Neural cell (in vitro differentiated cells): Measurements from ENCODE around the gene MTARC1. TPM values are rescaled to one million over a fixed set of nuclear protein-coding genes. Genes with fewer than 3 reads are reported as not detected.

Source experiments
- H2AFZ ChIP-seq: fragments of 200-600, 300-800 bp; sonication (generic), shearing (Covaris generic); 2 replicates; pipeline ENCODE4 v1.6.0; 2014; ENCODE audit warnings: low read depth, mild to moderate bottlenecking, antibody characterized with exemption, low read length, moderate library complexity
- H3F3A ChIP-seq: fragments of 200-600 bp; shearing (Covaris generic); 2 replicates; pipeline ENCODE4 v1.6.1; 2016; ENCODE audit warnings: mild to moderate bottlenecking, moderate library complexity, mixed read lengths, antibody characterized with exemption, low read length; ENCODE audit not compliant: insufficient read depth, poor library complexity, severe bottlenecking
- H3K27ac ChIP-seq: fragments of 200-600, 300-800 bp; sonication (generic), shearing (Covaris generic); 2 replicates; pipeline ENCODE4 v1.5.1; 2014; ENCODE audit warnings: mild to moderate bottlenecking, low read length, moderate library complexity
- H3K27me3 ChIP-seq: fragments of 300-800, 200-600 bp; sonication (generic), shearing (Covaris generic); 2 replicates; pipeline ENCODE4 v1.6.0; 2014; ENCODE audit warnings: mild to moderate bottlenecking, low read depth, low read length, moderate library complexity; ENCODE audit not compliant: insufficient read depth
- H3K36me3 ChIP-seq: fragments of 300-800, 200-600 bp; sonication (generic), shearing (Covaris generic); 2 replicates; pipeline ENCODE4 v1.5.1; 2014; ENCODE audit warnings: mild to moderate bottlenecking, antibody characterized with exemption, low read length, moderate library complexity; ENCODE audit not compliant: insufficient read depth
- H3K4me2 ChIP-seq: fragments of 300-800, 200-600 bp; sonication (generic), shearing (Covaris generic); 2 replicates; pipeline ENCODE4 v1.6.0; 2014; ENCODE audit warnings: mild to moderate bottlenecking, low read length
- H3K4me3 ChIP-seq: fragments of 300-800, 200-600 bp; sonication (generic), shearing (Covaris generic); 2 replicates; pipeline ENCODE4 v1.5.1; 2014; ENCODE audit warnings: mild to moderate bottlenecking, low read length, moderate library complexity
- H3K79me2 ChIP-seq: fragments of 200-600 bp; shearing (Covaris generic); replicated peaks from 2 replicates; pipeline ENCODE4 v1.6.0; 2014; ENCODE audit warnings: mild to moderate bottlenecking, low read length, moderate library complexity; ENCODE audit not compliant: insufficient read depth
- H3K9ac ChIP-seq: fragments of 300-800, 200-600 bp; sonication (generic), shearing (Covaris generic); 2 replicates; pipeline ENCODE4 v1.6.1; 2016; ENCODE audit warnings: mild to moderate bottlenecking, low read length, mixed read lengths
- H3K9me2 ChIP-seq: fragments of 200-600 bp; shearing (Covaris generic); 2 replicates; pipeline ENCODE4 v1.6.1; 2016; ENCODE audit warnings: mild to moderate bottlenecking, low read length, mixed read lengths; ENCODE audit not compliant: insufficient read depth
- H3K9me3 ChIP-seq: fragments of 200-600, 300-800 bp; sonication (generic), shearing (Covaris generic); 2 replicates; pipeline ENCODE4 v1.6.1; 2016; ENCODE audit warnings: mild to moderate bottlenecking, mixed run types, low read length, moderate library complexity, mixed read lengths
- H4K20me1 ChIP-seq: fragments of 200-600 bp; shearing (Covaris generic); 2 replicates; pipeline ENCODE4 v1.6.1; 2016; ENCODE audit warnings: mild to moderate bottlenecking, mixed run types; ENCODE audit not compliant: insufficient read depth
- EP300 ChIP-seq: fragments of 450-650 bp; conservative IDR thresholded peaks from 2 replicates; pipeline ENCODE4 v1.6.1; 2014; ENCODE audit warnings: antibody characterized with exemption, mild to moderate bottlenecking, moderate library complexity; ENCODE audit not compliant: poor library complexity, severe bottlenecking
- EZH2 ChIP-seq: fragments of 200-600, 300-800 bp; shearing (Covaris generic), sonication (generic); IDR thresholded peaks from 2 replicates; pipeline ENCODE4 v1.6.1; 2014; ENCODE audit warnings: antibody characterized with exemption, low read length, borderline replicate concordance, mild to moderate bottlenecking; ENCODE audit not compliant: insufficient read depth, poor library complexity, severe bottlenecking
- MXI1 ChIP-seq: fragments of 450-650 bp; conservative IDR thresholded peaks from 2 replicates; pipeline ENCODE4 v1.6.1; 2014; ENCODE audit warnings: antibody characterized with exemption, mild to moderate bottlenecking; ENCODE audit not compliant: poor library complexity, severe bottlenecking
- POLR2AphosphoS5 ChIP-seq: IDR thresholded peaks from 2 replicates; pipeline ENCODE4 v1.6.1; 2012
- RAD21 ChIP-seq: fragments of 450-650 bp; conservative IDR thresholded peaks from 2 replicates; pipeline ENCODE4 v1.6.1; 2014; ENCODE audit warnings: antibody characterized with exemption, mild to moderate bottlenecking, moderate library complexity
- REST ChIP-seq: IDR thresholded peaks from 2 replicates; pipeline ENCODE4 v1.6.1; 2012; ENCODE audit warnings: borderline replicate concordance
- SMC3 ChIP-seq: fragments of 450-650 bp; conservative IDR thresholded peaks from 2 replicates; pipeline ENCODE4 v1.6.1; 2014; ENCODE audit warnings: antibody characterized with exemption, mild to moderate bottlenecking, moderate library complexity; ENCODE audit not compliant: poor library complexity
- TAF1 ChIP-seq: IDR thresholded peaks from 2 replicates; pipeline ENCODE4 v1.6.1; 2012; ENCODE audit warnings: low read depth
- polyA plus RNA-seq: library from polyadenylated mRNA; depleted of rRNA; stranded (reverse); fragments of >200 nt; gene quantifications from 2 replicates; pipeline ENCODE4 v1.2.3, GENCODE V29; 2014
- TF ChIP-seq, protein P1 (sequence below): fragments of 450-650 bp; IDR thresholded peaks from 2 replicates; pipeline ENCODE4 v1.5.1; 2014; ENCODE audit warnings: antibody characterized with exemption, mild to moderate bottlenecking, moderate library complexity; ENCODE audit not compliant: poor library complexity, severe bottlenecking

The MTARC1 gene
- polyA plus RNA-seq, 1 donor from 2014 or later = 4.2 TPM

GRCh38 chr1:220754918-220755295 lies 31.8 kb upstream of the MTARC1 start:
- no peak overlapping the region for H3K9ac ChIP-seq
- no peaks in the 10 kb centered on the region for H3K9me2 ChIP-seq
- no peaks in the 10 kb centered on the region for H3F3A ChIP-seq
- H3K36me3 ChIP-seq = no peaks in the 10 kb centered on the region
- H3K4me2 ChIP-seq = no peak overlapping the region
- H3K4me3 ChIP-seq = no peak overlapping the region
- TF ChIP-seq POLR2AphosphoS5 (no peak), RAD21 (no peak), TAF1 (no peak), SMC3 (no peak), EZH2 (no peak), EP300 (no peak), MXI1 (no peak), REST (no peak)
- TF ChIP-seq, protein P1, sequence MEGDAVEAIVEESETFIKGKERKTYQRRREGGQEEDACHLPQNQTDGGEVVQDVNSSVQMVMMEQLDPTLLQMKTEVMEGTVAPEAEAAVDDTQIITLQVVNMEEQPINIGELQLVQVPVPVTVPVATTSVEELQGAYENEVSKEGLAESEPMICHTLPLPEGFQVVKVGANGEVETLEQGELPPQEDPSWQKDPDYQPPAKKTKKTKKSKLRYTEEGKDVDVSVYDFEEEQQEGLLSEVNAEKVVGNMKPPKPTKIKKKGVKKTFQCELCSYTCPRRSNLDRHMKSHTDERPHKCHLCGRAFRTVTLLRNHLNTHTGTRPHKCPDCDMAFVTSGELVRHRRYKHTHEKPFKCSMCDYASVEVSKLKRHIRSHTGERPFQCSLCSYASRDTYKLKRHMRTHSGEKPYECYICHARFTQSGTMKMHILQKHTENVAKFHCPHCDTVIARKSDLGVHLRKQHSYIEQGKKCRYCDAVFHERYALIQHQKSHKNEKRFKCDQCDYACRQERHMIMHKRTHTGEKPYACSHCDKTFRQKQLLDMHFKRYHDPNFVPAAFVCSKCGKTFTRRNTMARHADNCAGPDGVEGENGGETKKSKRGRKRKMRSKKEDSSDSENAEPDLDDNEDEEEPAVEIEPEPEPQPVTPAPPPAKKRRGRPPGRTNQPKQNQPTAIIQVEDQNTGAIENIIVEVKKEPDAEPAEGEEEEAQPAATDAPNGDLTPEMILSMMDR = no peak
- H3K9me3 ChIP-seq = no peaks in the 10 kb centered on the region
- no peaks in the 10 kb centered on the region for H4K20me1 ChIP-seq
- H3K79me2 ChIP-seq = no peaks in the 10 kb centered on the region
- no peak overlapping the region for H3K27ac ChIP-seq
- H2AFZ ChIP-seq = no peak overlapping the region
- H3K27me3 ChIP-seq = peaks cover 8% of the 10 kb centered on the region

DNA sequence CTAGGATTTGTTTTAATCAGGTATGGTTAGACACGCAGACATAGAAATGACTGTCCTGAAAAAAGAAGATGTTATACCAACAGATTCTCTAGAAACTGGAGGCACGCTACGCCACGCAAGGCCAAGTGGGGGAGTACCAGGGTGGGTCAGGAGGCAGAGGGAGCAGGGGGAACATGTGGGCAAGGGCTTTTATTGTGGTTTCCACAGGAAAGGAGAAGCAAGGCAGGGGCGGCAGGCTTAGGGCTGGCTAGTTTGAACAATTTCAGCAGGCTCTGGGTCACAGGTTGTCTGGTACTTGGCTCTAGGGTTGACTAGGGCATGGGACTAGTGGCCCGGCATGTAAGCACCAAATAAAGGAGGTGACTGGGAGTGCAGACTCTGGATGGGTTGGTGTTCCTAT lies 31.4 kb upstream of the MTARC1 start:
- Histone ChIP-seq H3K27ac (no peak overlapping the region), H3F3A (no peaks in the 10 kb centered on the region), H3K9me3 (no peaks in the 10 kb centered on the region), H2AFZ (no peak overlapping the region), H3K9ac (no peak overlapping the region), H4K20me1 (no peaks in the 10 kb centered on the region), H3K79me2 (no peaks in the 10 kb centered on the region), H3K9me2 (no peaks in the 10 kb centered on the region), H3K4me2 (no peak overlapping the region), H3K4me3 (no peak overlapping the region), H3K27me3 (peaks cover 5% of the 10 kb centered on the region), H3K36me3 (no peaks in the 10 kb centered on the region)
- TF ChIP-seq TAF1 = no peak
- TF ChIP-seq, protein P1 = no peak
- TF ChIP-seq EP300 = no peak
- TF ChIP-seq RAD21 = no peak
- no peak for TF ChIP-seq MXI1
- no peak for TF ChIP-seq POLR2AphosphoS5
- TF ChIP-seq SMC3 = no peak
